Neural progenitor cell (in vitro differentiated cells): ENCODE measurements around the gene MAP3K6.

Source experiments
- EZH2 ChIP-seq: fragments of 200-600 bp; sonication (generic); IDR thresholded peaks from 2 replicates; pipeline ENCODE4 v1.6.1; 2017; ENCODE audit warnings: antibody characterized with exemption, mild to moderate bottlenecking, moderate library complexity
- EZH2phosphoT487 ChIP-seq: fragments of 200-600 bp; sonication (generic); IDR thresholded peaks from 2 replicates; pipeline ENCODE4 v1.6.1; 2017; ENCODE audit warnings: antibody characterized with exemption
- TF ChIP-seq, protein P1 (sequence below): fragments of 200-600 bp; sonication (generic); IDR thresholded peaks from 2 replicates; pipeline ENCODE4 v1.5.1; 2017; ENCODE audit warnings: antibody characterized with exemption, mild to moderate bottlenecking

DNA sequence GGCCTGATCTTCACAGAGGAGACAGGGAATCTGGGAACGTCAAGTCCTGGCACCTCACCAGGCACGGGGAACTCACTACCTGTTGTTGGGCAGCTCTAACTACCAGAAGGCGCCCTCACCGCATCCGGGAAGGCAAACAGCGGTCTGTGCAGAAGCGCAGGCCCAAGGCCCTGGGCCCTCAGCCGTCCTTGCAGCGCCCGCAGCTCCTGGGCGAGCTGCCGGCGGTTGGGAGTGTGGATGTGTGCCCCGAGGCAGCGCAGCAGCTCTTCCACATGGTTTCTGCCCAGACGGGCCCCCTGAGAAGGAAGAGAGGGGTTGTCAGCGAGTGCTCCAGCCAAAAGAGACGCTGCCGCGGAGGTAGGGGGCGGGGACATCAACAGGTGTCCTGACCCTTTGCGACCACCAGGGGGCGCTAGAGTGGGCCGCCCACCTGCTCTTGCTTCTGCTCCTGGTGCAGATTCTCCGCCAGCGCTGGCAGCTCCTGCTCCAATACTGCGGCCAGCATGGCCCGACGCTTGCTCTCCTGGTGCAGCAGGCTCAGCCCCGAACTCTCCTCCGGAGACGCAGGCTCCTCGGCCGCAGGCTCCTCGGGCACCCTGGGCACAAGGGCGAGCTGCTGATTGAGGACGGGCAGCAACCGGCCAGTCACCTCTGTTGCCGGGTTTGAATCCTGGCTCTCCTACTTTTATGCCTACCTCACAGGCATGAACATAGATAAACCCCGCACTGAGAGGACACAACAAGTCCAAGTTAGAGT is 9.3 kb downstream of the MAP3K6 start:
- TF ChIP-seq, protein P1, sequence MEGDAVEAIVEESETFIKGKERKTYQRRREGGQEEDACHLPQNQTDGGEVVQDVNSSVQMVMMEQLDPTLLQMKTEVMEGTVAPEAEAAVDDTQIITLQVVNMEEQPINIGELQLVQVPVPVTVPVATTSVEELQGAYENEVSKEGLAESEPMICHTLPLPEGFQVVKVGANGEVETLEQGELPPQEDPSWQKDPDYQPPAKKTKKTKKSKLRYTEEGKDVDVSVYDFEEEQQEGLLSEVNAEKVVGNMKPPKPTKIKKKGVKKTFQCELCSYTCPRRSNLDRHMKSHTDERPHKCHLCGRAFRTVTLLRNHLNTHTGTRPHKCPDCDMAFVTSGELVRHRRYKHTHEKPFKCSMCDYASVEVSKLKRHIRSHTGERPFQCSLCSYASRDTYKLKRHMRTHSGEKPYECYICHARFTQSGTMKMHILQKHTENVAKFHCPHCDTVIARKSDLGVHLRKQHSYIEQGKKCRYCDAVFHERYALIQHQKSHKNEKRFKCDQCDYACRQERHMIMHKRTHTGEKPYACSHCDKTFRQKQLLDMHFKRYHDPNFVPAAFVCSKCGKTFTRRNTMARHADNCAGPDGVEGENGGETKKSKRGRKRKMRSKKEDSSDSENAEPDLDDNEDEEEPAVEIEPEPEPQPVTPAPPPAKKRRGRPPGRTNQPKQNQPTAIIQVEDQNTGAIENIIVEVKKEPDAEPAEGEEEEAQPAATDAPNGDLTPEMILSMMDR = peak; percentile 91
- TF ChIP-seq EZH2phosphoT487 = peak; percentile 35
- TF ChIP-seq EZH2 = no peak
